Thyroid gland (tissue), 4 donors: ENCODE measurements around the gene GALNT14.

ENCODE experiments used
- POLR2A ChIP-seq, 2 donors: fragments of 450-650 bp; IDR thresholded peaks; one replicate each; pipeline ENCODE4 v1.6.1; 2017; ENCODE audit warnings: antibody characterized with exemption in 2 of 2, mild to moderate bottlenecking in 2 of 2, moderate library complexity in 1 of 2
- TF ChIP-seq, protein P1 (sequence below), 6 experiments: fragments of 200-600 bp in 3 of 6; fragments of 450-650 bp in 3 of 6; sonication (generic) in 3 of 6; IDR thresholded peaks; one replicate each; pipeline ENCODE4 v1.5.1; 2016 to 2019; ENCODE audit warnings: antibody characterized with exemption in 6 of 6, mild to moderate bottlenecking in 2 of 6, inconsistent platforms in 1 of 6, moderate library complexity in 1 of 6

DNA sequence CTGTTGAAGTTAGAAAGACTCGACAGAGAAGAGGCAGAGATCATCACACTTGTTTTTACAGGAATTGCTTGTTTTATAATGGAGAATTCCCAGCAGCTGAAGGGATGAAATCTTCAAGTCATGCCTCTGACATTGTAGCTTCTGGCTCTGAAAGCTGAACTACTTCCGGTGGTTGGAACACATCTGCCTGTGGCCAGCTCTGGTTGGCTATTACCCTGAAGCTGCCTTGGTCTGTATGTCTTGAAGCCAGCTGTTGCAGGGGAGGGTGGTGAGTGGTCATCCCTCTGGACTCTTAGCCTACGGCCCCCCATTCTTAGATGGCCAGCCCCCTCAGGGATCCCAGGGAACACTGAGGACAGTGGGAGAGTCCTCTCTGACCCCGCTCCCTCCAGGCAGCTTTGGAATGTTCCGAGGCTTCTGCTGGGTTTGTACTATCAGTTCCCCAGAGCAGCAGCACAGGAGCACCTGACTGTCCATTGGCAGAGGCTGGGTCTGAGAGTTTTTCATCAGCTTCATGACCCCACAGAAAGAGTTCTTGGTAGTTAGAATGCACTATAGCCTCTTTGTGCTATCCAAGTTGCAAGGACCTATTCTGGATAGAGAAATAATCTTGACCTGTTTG is 243.6 kb downstream of the GALNT14 start:
- no peak for TF ChIP-seq POLR2A (IDR thresholded peaks at IDR 0.05)
- TF ChIP-seq, protein P1, sequence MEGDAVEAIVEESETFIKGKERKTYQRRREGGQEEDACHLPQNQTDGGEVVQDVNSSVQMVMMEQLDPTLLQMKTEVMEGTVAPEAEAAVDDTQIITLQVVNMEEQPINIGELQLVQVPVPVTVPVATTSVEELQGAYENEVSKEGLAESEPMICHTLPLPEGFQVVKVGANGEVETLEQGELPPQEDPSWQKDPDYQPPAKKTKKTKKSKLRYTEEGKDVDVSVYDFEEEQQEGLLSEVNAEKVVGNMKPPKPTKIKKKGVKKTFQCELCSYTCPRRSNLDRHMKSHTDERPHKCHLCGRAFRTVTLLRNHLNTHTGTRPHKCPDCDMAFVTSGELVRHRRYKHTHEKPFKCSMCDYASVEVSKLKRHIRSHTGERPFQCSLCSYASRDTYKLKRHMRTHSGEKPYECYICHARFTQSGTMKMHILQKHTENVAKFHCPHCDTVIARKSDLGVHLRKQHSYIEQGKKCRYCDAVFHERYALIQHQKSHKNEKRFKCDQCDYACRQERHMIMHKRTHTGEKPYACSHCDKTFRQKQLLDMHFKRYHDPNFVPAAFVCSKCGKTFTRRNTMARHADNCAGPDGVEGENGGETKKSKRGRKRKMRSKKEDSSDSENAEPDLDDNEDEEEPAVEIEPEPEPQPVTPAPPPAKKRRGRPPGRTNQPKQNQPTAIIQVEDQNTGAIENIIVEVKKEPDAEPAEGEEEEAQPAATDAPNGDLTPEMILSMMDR (IDR thresholded peaks at IDR 0.05): no peak
